Panc1 (cell line): ENCODE data around the gene EFNB1.
"Not testable (repeated sequence)": the region's sequence is repeated elsewhere in the genome, so short reads cannot be mapped to it uniquely, and the experiment has no call there.

Experiments used
- CTCF ChIP-seq: fragments of 450-650 bp; IDR thresholded peaks from 2 replicates; pipeline ENCODE4 v1.5.1; 2017; ENCODE audit warnings: mild to moderate bottlenecking
- POLR2AphosphoS5 ChIP-seq: IDR thresholded peaks from 2 replicates; pipeline ENCODE4 v1.6.1; 2012; ENCODE audit warnings: mild to moderate bottlenecking, low read depth, low read length, moderate library complexity
- REST ChIP-seq, 2 experiments: IDR thresholded peaks; 2 replicates each; pipeline ENCODE4 v1.6.1; 2011 to 2012; ENCODE audit warnings: low read depth in 2 of 2, control low read depth in 1 of 2, low read length in 1 of 2, mild to moderate bottlenecking in 1 of 2, moderate library complexity in 1 of 2; ENCODE audit not compliant: insufficient read depth in 1 of 2
- SIN3A ChIP-seq: IDR thresholded peaks from 2 replicates; pipeline ENCODE4 v1.6.1; 2012; ENCODE audit warnings: low read depth, mild to moderate bottlenecking, low read length, moderate library complexity, borderline replicate concordance; ENCODE audit not compliant: insufficient read depth
- TCF7L2 ChIP-seq: IDR thresholded peaks from 2 replicates; pipeline ENCODE4 v1.6.1; 2011; ENCODE audit warnings: mild to moderate bottlenecking, low read depth, low read length, inconsistent platforms

GRCh38 chrX:68798400-68798799 is 30.4 kb upstream of the EFNB1 start:
- TF ChIP-seq CTCF; POLR2AphosphoS5; REST (IDR thresholded peaks at IDR 0.05; ENCODE audit: insufficient read depth in 1 of 2, low read depth in 2 of 2, low read length in 1 of 2); SIN3A; TCF7L2: not testable (repeated sequence)
